Measurements from ENCODE around the gene MYOM3.

Gene MYOM3

GRCh38 chr1:24154215-24154614 is 42.3 kb upstream of the MYOM3 start:
- H3K27ac ChIP-seq, result no peak overlapping the region
- TF ChIP-seq, protein P1, sequence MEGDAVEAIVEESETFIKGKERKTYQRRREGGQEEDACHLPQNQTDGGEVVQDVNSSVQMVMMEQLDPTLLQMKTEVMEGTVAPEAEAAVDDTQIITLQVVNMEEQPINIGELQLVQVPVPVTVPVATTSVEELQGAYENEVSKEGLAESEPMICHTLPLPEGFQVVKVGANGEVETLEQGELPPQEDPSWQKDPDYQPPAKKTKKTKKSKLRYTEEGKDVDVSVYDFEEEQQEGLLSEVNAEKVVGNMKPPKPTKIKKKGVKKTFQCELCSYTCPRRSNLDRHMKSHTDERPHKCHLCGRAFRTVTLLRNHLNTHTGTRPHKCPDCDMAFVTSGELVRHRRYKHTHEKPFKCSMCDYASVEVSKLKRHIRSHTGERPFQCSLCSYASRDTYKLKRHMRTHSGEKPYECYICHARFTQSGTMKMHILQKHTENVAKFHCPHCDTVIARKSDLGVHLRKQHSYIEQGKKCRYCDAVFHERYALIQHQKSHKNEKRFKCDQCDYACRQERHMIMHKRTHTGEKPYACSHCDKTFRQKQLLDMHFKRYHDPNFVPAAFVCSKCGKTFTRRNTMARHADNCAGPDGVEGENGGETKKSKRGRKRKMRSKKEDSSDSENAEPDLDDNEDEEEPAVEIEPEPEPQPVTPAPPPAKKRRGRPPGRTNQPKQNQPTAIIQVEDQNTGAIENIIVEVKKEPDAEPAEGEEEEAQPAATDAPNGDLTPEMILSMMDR (conservative IDR thresholded peaks at IDR 0.05), result no peak
- no peak for TF ChIP-seq ZFX (IDR thresholded peaks at IDR 0.05)

DNA sequence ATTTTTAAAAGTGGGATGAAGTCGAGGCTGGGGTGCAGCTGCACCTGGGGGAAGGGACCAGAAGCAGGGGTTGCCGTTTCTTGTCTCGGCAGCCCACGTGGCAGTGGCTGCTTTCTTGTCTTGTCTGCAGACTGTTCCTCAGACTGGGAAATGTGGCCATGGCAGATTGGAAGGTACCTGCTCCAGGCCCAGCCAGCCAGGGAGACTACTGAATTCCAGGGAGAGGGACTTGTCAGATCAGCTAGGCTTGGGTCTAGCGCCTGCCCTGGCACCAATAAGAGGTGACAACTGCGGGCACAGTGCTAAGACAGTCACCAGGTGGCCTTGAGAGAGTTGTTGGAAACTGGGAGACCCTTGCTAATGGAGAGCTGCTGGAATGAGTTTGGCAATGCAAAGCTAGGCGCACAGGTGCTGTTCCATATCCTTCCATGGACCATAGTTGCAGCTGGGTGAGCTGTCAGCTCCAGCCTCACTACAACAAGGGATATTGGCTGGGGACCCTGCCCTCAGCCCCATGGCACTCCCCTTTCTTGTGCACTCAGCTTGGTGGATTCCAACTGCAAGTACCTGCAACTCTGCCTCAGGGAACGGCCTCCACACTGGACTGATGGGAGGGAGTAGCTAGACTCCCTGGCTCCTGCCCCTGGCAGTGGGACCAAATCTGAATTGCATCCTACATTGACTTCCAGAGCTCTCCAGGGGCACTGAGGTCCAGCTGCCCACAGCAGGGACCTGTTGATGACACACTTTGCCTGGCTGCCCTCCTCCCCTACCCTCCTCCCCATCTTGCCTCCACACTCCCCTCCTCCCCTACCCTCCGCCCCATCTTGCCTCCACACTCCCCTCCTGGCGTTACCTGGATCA is 40.9 kb upstream of the MYOM3 start:
- TF ChIP-seq ZFX (IDR thresholded peaks at IDR 0.05), result no peak
- TF ChIP-seq, protein P1 (conservative IDR thresholded peaks at IDR 0.05), result no peak
- no peak overlapping the region for H3K27ac ChIP-seq

DNA sequence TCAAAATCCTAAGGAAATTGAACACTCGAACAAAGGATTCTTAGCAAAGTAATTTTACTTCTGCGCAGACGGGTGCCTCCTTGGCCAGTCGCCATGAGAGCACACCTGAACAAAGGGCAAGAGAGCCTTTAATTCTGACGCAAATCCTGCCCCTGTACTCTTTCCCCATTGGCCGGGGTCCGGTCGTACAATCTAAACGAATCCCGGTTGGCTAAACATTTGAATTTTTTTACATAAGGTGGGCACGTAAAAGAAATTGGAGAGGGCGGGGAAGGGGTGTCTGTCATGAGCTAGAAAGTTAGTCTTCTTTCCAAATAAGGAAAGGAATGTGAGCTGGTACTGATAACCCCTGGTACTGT is 39.2 kb upstream of the MYOM3 start:
- TF ChIP-seq, protein P1 (conservative IDR thresholded peaks at IDR 0.05), result no peak
- TF ChIP-seq ZFX (IDR thresholded peaks at IDR 0.05), result no peak
- no peak overlapping the region for H3K27ac ChIP-seq

DNA sequence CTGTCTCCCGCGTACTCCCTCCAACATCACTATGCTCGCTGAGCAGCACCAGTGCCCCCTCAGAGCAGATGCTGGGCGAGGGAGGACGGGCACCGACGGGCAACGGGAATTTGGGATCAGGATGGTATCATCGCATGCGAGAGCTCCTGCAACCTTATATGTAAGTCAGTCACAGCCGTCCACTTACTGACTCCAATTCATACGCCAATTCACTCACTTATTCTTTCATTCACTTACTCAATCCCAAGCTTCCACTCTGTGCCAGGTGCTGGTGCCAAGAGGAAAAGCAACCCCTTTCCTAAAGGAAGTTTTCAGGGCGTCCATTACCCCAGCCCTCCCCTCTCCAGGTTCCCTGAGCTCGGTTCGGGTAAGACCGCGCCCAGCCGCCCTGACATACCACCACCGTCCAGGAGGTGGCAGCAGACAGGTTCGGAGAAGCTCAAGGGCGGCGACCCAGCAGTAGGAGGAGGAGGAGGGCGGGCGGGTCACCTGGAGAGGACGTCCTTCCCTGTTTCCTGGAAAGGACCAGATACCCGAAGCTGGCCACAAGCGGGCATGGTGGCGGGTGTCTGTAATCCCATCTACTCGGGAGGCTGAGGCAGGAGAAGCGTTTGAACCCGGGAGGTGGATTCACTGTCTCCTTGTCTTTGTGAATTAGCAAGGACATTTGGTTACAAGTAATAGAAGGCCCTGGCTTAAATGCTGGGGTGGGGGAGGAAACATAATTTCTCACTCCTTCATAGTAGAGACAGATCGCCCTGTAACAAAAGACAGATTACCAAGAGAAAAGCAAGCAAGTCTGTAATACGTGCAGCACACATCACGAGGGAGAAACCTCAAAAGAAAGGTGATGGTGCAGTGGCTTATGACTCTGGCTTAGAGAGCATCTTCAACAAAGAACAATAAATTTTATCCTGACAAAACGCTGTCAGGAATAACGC is 38.6 kb upstream of the MYOM3 start:
- TF ChIP-seq, protein P1 (conservative IDR thresholded peaks at IDR 0.05), result peak; percentile 84
- no peak for TF ChIP-seq ZFX (IDR thresholded peaks at IDR 0.05)
- H3K27ac ChIP-seq, result no peak overlapping the region

- H3K27ac ChIP-seq, result no peak overlapping the region
- TF ChIP-seq, protein P1 (conservative IDR thresholded peaks at IDR 0.05), result no peak
- TF ChIP-seq ZFX (IDR thresholded peaks at IDR 0.05), result no peak
Observed at GRCh38 chr1:24149866-24150233, 37.9 kb upstream of the MYOM3 start.

DNA sequence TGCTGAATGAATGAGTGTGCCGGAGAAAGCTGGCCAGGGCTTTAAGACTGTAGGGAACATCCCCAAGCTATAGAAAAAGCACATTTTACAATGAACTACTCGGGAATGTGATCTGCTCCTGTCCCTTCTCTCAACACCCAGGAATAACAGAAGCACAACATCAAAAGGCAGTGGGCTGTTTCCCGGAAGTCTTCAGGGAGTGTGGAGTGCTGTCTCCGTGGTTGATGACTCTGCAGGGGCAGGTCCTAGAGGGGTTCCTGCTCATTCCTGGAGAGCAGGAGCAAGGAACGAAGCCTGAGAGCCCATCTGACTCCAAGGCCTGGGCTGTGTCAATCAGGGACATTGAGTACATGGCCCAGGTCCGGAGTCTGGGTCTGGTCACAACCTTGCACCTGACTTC is 35.9 kb upstream of the MYOM3 start:
- no peak for TF ChIP-seq ZFX (IDR thresholded peaks at IDR 0.05)
- TF ChIP-seq, protein P1 (conservative IDR thresholded peaks at IDR 0.05), result no peak

GRCh38 chr1:24147194-24147593 is 35.3 kb upstream of the MYOM3 start:
- H3K27ac ChIP-seq, result no peak overlapping the region
- no peak for TF ChIP-seq ZFX (IDR thresholded peaks at IDR 0.05)
- TF ChIP-seq, protein P1 (conservative IDR thresholded peaks at IDR 0.05), result no peak

More for the DNA sequence above, 35.9 kb upstream of the MYOM3 start:
- no peak overlapping the region for H3K27ac ChIP-seq
